HepG2 (cell line): ENCODE data around the gene TSKU. TPM values are rescaled to one million over a fixed set of nuclear protein-coding genes. Genes with fewer than 3 reads are reported as not detected.

Source experiments
- ATAC-seq: fragments of 200-7000 bp; cut with Tn5 transposase; 3 replicates; pipeline ENCODE4 v1.9.1; 2020; ENCODE audit warnings: mild to moderate bottlenecking, moderate library complexity
- BruUV-seq: library from RNA; stranded (reverse); fragments of 400-500 nt; replicated peaks from 2 replicates; lab custom pipeline; 2021; lab: Mats Ljungman, UMichigan
- CTCF ChIA-PET: fragments of 300-600 bp; formaldehyde crosslinking; extraction: SDS; loops from one replicate; lab custom pipeline; 2021; ENCODE audit warnings: low total read pairs, inconsistent platforms, low intra/inter-chr PET ratio; lab: Yijun Ruan, JAX
- POLR2A ChIA-PET: fragments of 350-600 bp; sonication (Branson Sonifier 250); formaldehyde crosslinking; loops from one replicate; lab custom pipeline; 2020; ENCODE audit warnings: antibody characterized with exemption, inconsistent platforms; lab: Yijun Ruan, JAX
- DNase-seq: peaks from one replicate; pipeline ENCODE4 v3.0.0-alpha.2; 2015; ENCODE audit warnings: low spot score
- FAIRE-seq: peaks from 3 replicates; lab custom pipeline; 2011; peaks lifted over from hg19 to GRCh38; lab: Jason Lieb, UNC
- H2AFZ ChIP-seq: one replicate; pipeline ENCODE4 v1.6.1; 2011; ENCODE audit warnings: low read length, inconsistent platforms
- H3K27ac ChIP-seq: fragments of 300-600 bp; 3 replicates; pipeline ENCODE4 v1.8.0; 2011; ENCODE audit warnings: mixed run types, mild to moderate bottlenecking, mixed read lengths, low read length, inconsistent platforms; ENCODE audit not compliant: insufficient read depth; ENCODE audit errors: extremely low read length
- H3K27me3 ChIP-seq, 2 experiments: fragments of 200-600 bp in 1 of 2; 2 replicates in 1 of 2; 3 replicates in 1 of 2; pipeline versions ENCODE4 v1.6.0 to v1.8.0; 2011; ENCODE audit warnings: low read length in 2 of 2, mild to moderate bottlenecking in 2 of 2, moderate library complexity in 2 of 2, inconsistent platforms in 1 of 2; ENCODE audit not compliant: insufficient read depth in 2 of 2, control insufficient read depth in 1 of 2
- H3K36me3 ChIP-seq, 2 experiments: fragments of 200-600 bp in 1 of 2; replicated peaks in 1 of 2; 2 replicates in 1 of 2; 3 replicates in 1 of 2; pipeline versions ENCODE4 v1.5.1 to v1.8.0; 2011; ENCODE audit warnings: low read length in 2 of 2, inconsistent platforms in 1 of 2; ENCODE audit not compliant: insufficient read depth in 2 of 2, control insufficient read depth in 1 of 2
- H3K4me1 ChIP-seq: 2 replicates; pipeline ENCODE4 v1.5.1; 2012; ENCODE audit warnings: low read length, inconsistent platforms; ENCODE audit not compliant: insufficient read depth
- H3K4me2 ChIP-seq: 2 replicates; pipeline ENCODE4 v1.6.0; 2011; ENCODE audit warnings: low read depth, low read length, inconsistent platforms
- H3K4me3 ChIP-seq, 3 experiments: fragments of 200-600 bp in 1 of 3; sonication (generic), shearing (Covaris generic) in 1 of 3; replicated peaks in 1 of 3; 2 replicates each; pipeline ENCODE4 v1.5.1; 2011 to 2016; ENCODE audit warnings: low read length in 3 of 3, inconsistent platforms in 2 of 3, low read depth in 2 of 3, mild to moderate bottlenecking in 2 of 3, control low read depth in 1 of 3, mixed read lengths in 1 of 3; ENCODE audit not compliant: insufficient read depth in 1 of 3
- H3K79me2 ChIP-seq: one replicate; pipeline ENCODE4 v1.6.1; 2011; ENCODE audit warnings: low read length, inconsistent platforms; ENCODE audit not compliant: insufficient read depth
- H3K9ac ChIP-seq: 2 replicates; pipeline ENCODE4 v1.6.0; 2011; ENCODE audit warnings: mild to moderate bottlenecking, low read depth, low read length, inconsistent platforms; ENCODE audit not compliant: insufficient read depth
- H3K9me3 ChIP-seq: 2 replicates; pipeline ENCODE4 v1.5.1; 2012; ENCODE audit warnings: mild to moderate bottlenecking, low read length
- H4K20me1 ChIP-seq: 2 replicates; pipeline ENCODE4 v1.6.0; 2011; ENCODE audit warnings: inconsistent platforms, mild to moderate bottlenecking, low read length, moderate library complexity; ENCODE audit not compliant: insufficient read depth
- HDAC6 ChIP-seq: fragments of 200-600 bp; sonication (generic); IDR thresholded peaks from 2 replicates; pipeline ENCODE4 v1.7.0; 2017; ENCODE audit warnings: mild to moderate bottlenecking, antibody characterized with exemption, low read length, low read depth
- HNRNPH1 ChIP-seq: fragments of 200-400 bp; formaldehyde crosslinking; optimal IDR thresholded peaks from 2 replicates; pipeline ENCODE3; 2017; ENCODE audit warnings: mild to moderate bottlenecking, low read depth, low read length
- KLF9 ChIP-seq: IDR thresholded peaks from 2 replicates; pipeline ENCODE4 v1.6.1; 2016; ENCODE audit warnings: low read depth
- MTERF4 ChIP-seq: sonication (generic); formaldehyde crosslinking; IDR thresholded peaks from 2 replicates; pipeline ENCODE4 v1.8.0; 2023; ENCODE audit warnings: mild to moderate bottlenecking, missing genetic modification reagents
- NFKBIZ ChIP-seq: IDR thresholded peaks from 2 replicates; pipeline ENCODE4 v1.6.1; 2018; ENCODE audit warnings: missing genetic modification reagents, missing compliant biosample characterization
- RBAK ChIP-seq: sonication (generic); formaldehyde crosslinking; IDR thresholded peaks from 2 replicates; pipeline ENCODE4 v1.5.1; 2020; ENCODE audit warnings: mild to moderate bottlenecking, missing genetic modification reagents
- ZBTB38 ChIP-seq: sonication (generic); formaldehyde crosslinking; IDR thresholded peaks from 2 replicates; pipeline ENCODE4 v1.5.1; 2020; ENCODE audit warnings: mild to moderate bottlenecking, missing genetic modification reagents
- ZMYM4 ChIP-seq: sonication (generic); formaldehyde crosslinking; IDR thresholded peaks from 2 replicates; pipeline ENCODE4 v1.8.1; 2023; ENCODE audit warnings: mild to moderate bottlenecking, missing genetic modification reagents
- WGBS: methylation state at CpG from one replicate; pipeline ENCODE4 v1.1.6; 2017; ENCODE audit warnings: low lambda C conversion rate; 5-methylcytosine and 5-hydroxymethylcytosine counted together
- in situ Hi-C: cut with HindIII; loops from 2 replicates; pipeline ENCODE4 v1.10.0; 2017; ENCODE audit warnings: low pct_unique_long_range_greater_than_20kb; ENCODE audit not compliant: extremely low pct_ligation_motif_present
- intact Hi-C: fragments of 100-400 bp; cut with micrococcal nuclease; formaldehyde crosslinking; loops from one replicate; pipeline ENCODE4 v1.10.0; 2022; ENCODE audit not compliant: unreplicated experiment
- polyA plus RNA-seq, 8 experiments: library from polyadenylated mRNA; depleted of rRNA in 3 of 8; stranded (reverse) in 7 of 8; unstranded in 1 of 8; fragments of >200 nt; fragmentation: Illumina TruSeq in 4 of 8; extraction: Trizol in 4 of 8; gene quantifications; 2 replicates each; pipeline versions ENCODE4 v1.2.1 to v1.2.3, GENCODE V29; 2011 to 2016; ENCODE audit warnings: low read depth in 4 of 8, missing spikeins in 1 of 8, mixed read lengths in 1 of 8; ENCODE audit not compliant: insufficient read depth in 1 of 8
- total RNA-seq, 5 experiments: library from RNA; depleted of rRNA; stranded (reverse); fragments of >200 nt; fragmentation: Illumina TruSeq; extraction: Trizol; gene quantifications; 2 replicates each; pipeline ENCODE4 v1.2.3, GENCODE V29; 2016; ENCODE audit warnings: low read depth in 1 of 5

The TSKU gene
- total and polyA plus RNA-seq, 2 of the 13 experiments (the other 11 are each of a cell fraction or from before 2014, with no cell fraction given), result 20.3 to 21.4 TPM

- TF ChIP-seq ZMYM4 (CRISPR knock-in tag) (no peak), KLF9 (no peak), RBAK (CRISPR knock-in tag) (no peak), HDAC6 (no peak), HNRNPH1 (no peak), ZBTB38 (CRISPR knock-in tag) (peak; percentile 40; the same call in 1 of the 2 replicates), NFKBIZ (CRISPR knock-in tag) (no peak), MTERF4 (CRISPR knock-in tag) (no peak)
- CTCF ChIA-PET, result no interaction called here
- no TSS peak for BruUV-seq
- H4K20me1 ChIP-seq, result peaks cover 22% of the 10 kb centered on the region
- no peak for FAIRE-seq
- no peak overlapping the region for H3K27ac ChIP-seq
- H3K4me2 ChIP-seq, result no peak overlapping the region
- no peak overlapping the region for H3K9ac ChIP-seq
- H3K36me3 ChIP-seq, result peaks cover 0 to 27% of the 10 kb centered on the region in 2 experiments; a peak in 3 of 5 replicates
- no peak for ATAC-seq
- H3K4me1 ChIP-seq, result peaks cover 70% of the 10 kb centered on the region
- POLR2A ChIA-PET, result interaction anchor here (0.9 kb wide), 1 partner anchor 15 kb away, joined by 3 read pairs; no protein-coding TSS in a partner anchor
- H3K4me3 ChIP-seq, result no peak overlapping the region
- in situ Hi-C loops (loop anchor here (10.0 kb wide), 1 partner anchor 51 kb away; no protein-coding TSS in a partner anchor), intact Hi-C loops (no loop called here)
- peaks cover 41% of the 10 kb centered on the region for H3K79me2 ChIP-seq
- H3K27me3 ChIP-seq, result no peaks in the 10 kb centered on the region
- WGBS, result 97% methylated on average over 19 of the region's 26 CpGs
- no peak for DNase-seq
- H2AFZ ChIP-seq, result no peak overlapping the region
- no peaks in the 10 kb centered on the region for H3K9me3 ChIP-seq
Observed at GRCh38 chr11:76795936-76796441, 12.8 kb downstream of the TSKU start.
